Gastroesophageal sphincter (tissue), 4 donors: ENCODE results near the gene ALK. TPM values are rescaled to one million over a fixed set of nuclear protein-coding genes. Genes with fewer than 3 reads are reported as not detected.

Source experiments
- ATAC-seq: fragments of 150-250 bp; one replicate; pipeline ENCODE4 v1.9.1; 2016; ENCODE audit warnings: mild to moderate bottlenecking, moderate library complexity
- H3K27ac ChIP-seq, 4 donors: fragments of 200-600 bp; sonication (generic) in 3 of 4; 1 replicate in 3 of 4; 2 replicates in 1 of 4; pipeline ENCODE4 v1.5.1; 2016 to 2019
- H3K27me3 ChIP-seq: fragments of 200-600 bp; sonication (generic); one replicate; pipeline ENCODE4 v1.5.1; 2019
- H3K36me3 ChIP-seq, 2 donors: fragments of 200-600 bp; sonication (generic); one replicate each; pipeline ENCODE4 v1.5.1; 2019; ENCODE audit warnings: control low read depth in 1 of 2
- H3K4me1 ChIP-seq, 3 donors: fragments of 200-600 bp; sonication (generic); 1 replicate in 2 of 3; 2 replicates in 1 of 3; pipeline ENCODE4 v1.5.1; 2016 to 2019; ENCODE audit warnings: control low read depth in 2 of 3
- H3K4me3 ChIP-seq, 2 donors: fragments of 200-600 bp; sonication (generic); one replicate each; pipeline ENCODE4 v1.5.1; 2019; ENCODE audit warnings: mild to moderate bottlenecking in 1 of 2, moderate library complexity in 1 of 2
- H3K9me3 ChIP-seq, 3 donors: fragments of 200-600 bp; sonication (generic); one replicate each; pipeline ENCODE4 v1.5.1; 2017 to 2019; ENCODE audit warnings: control low read depth in 2 of 3
- CTCF ChIP-seq, 4 experiments: fragments of 200-600 bp in 2 of 4; fragments of 450-650 bp in 2 of 4; sonication (generic) in 1 of 4; IDR thresholded peaks; one replicate each; pipeline ENCODE4 v1.5.1; 2017 to 2019; ENCODE audit warnings: antibody characterized with exemption in 4 of 4, mild to moderate bottlenecking in 2 of 4, moderate library complexity in 2 of 4
- EP300 ChIP-seq: sonication (generic); formaldehyde crosslinking; IDR thresholded peaks from one replicate; pipeline ENCODE4 v1.6.1; 2017; ENCODE audit warnings: antibody characterized with exemption, mild to moderate bottlenecking
- POLR2A ChIP-seq, 2 donors: fragments of 450-650 bp; IDR thresholded peaks; one replicate each; pipeline ENCODE4 v1.6.1; 2017; ENCODE audit warnings: antibody characterized with exemption in 2 of 2, mild to moderate bottlenecking in 2 of 2, moderate library complexity in 1 of 2
- POLR2AphosphoS5 ChIP-seq: sonication (generic); formaldehyde crosslinking; IDR thresholded peaks from one replicate; pipeline ENCODE4 v1.6.1; 2017; ENCODE audit warnings: antibody characterized with exemption
- WGBS, 2 donors: methylation state at CpG; one replicate each; pipeline ENCODE4 v1.1.5; 2018; ENCODE audit warnings: low coverage in 1 of 2; 5-methylcytosine and 5-hydroxymethylcytosine counted together
- total RNA-seq, 4 donors: library from RNA; depleted of rRNA; stranded (reverse); fragments of >200 nt; gene quantifications; one replicate each; pipeline ENCODE4 v1.1.0, GENCODE V29; 2016

ALK gene
- total RNA-seq, 4 donors from 2014 or later, result 0.94 to 1.6 (median 1.1) TPM

- ATAC-seq, result no peak
- 56 to 63% methylated on average over 1 of the region's 1 CpG for WGBS, 2 donors
- H3K9me3 ChIP-seq, result no peaks in the 10 kb centered on the region
- no peak overlapping the region for H3K27ac ChIP-seq
- no peak overlapping the region for H3K4me3 ChIP-seq
- H3K4me1 ChIP-seq, result no peaks in the 10 kb centered on the region
- no peaks in the 10 kb centered on the region for H3K27me3 ChIP-seq
- TF ChIP-seq POLR2A (IDR thresholded peaks at IDR 0.05) (no peak), EP300 (no peak), CTCF (IDR thresholded peaks at IDR 0.05) (no peak), POLR2AphosphoS5 (no peak)
- H3K36me3 ChIP-seq, result no peaks in the 10 kb centered on the region
These were observed 155.2 kb downstream of the ALK start for GRCh38 chr2:29766191-29766590.

- no peak overlapping the region for H3K4me3 ChIP-seq
- no peak overlapping the region for H3K27ac ChIP-seq
- no peaks in the 10 kb centered on the region for H3K9me3 ChIP-seq
- H3K27me3 ChIP-seq, result no peaks in the 10 kb centered on the region
- no peaks in the 10 kb centered on the region for H3K4me1 ChIP-seq
- H3K36me3 ChIP-seq, result no peaks in the 10 kb centered on the region
- TF ChIP-seq EP300, result no peak
- no peak for TF ChIP-seq POLR2AphosphoS5
- no peak for TF ChIP-seq POLR2A (IDR thresholded peaks at IDR 0.05)
- no peak for TF ChIP-seq CTCF (IDR thresholded peaks at IDR 0.05)
- 67 to 89% methylated on average over 1 of the region's 1 CpG for WGBS, 2 donors
- ATAC-seq, result no peak
These were observed 155.7 kb downstream of the ALK start for GRCh38 chr2:29765721-29766120.

- WGBS, 2 donors, result 39 to 57% methylated on average over 3 of the region's 3 CpGs
- H3K36me3 ChIP-seq, result no peaks in the 10 kb centered on the region
- TF ChIP-seq POLR2AphosphoS5 (no peak), POLR2A (IDR thresholded peaks at IDR 0.05) (no peak), EP300 (no peak), CTCF (IDR thresholded peaks at IDR 0.05) (no peak)
- H3K27ac ChIP-seq, result no peak overlapping the region
- no peaks in the 10 kb centered on the region for H3K9me3 ChIP-seq
- no peaks in the 10 kb centered on the region for H3K27me3 ChIP-seq
- H3K4me3 ChIP-seq, result no peak overlapping the region
- H3K4me1 ChIP-seq, result no peaks in the 10 kb centered on the region
- ATAC-seq, result no peak
These were observed 158.0 kb downstream of the ALK start for GRCh38 chr2:29763371-29763770.

- Histone ChIP-seq H3K27ac (no peak overlapping the region), H3K4me1 (no peaks in the 10 kb centered on the region), H3K4me3 (no peak overlapping the region), H3K9me3 (no peaks in the 10 kb centered on the region), H3K36me3 (no peaks in the 10 kb centered on the region), H3K27me3 (no peaks in the 10 kb centered on the region)
- WGBS, 2 donors, result 77 to 78% methylated on average over 5 of the region's 5 CpGs
- TF ChIP-seq EP300, result no peak
- TF ChIP-seq CTCF (IDR thresholded peaks at IDR 0.05), result no peak
- TF ChIP-seq POLR2A (IDR thresholded peaks at IDR 0.05), result no peak
- TF ChIP-seq POLR2AphosphoS5, result no peak
- no peak for ATAC-seq
These were observed 159.1 kb downstream of the ALK start for GRCh38 chr2:29762239-29762638.

GRCh38 chr2:29761278-29761677 is 160.1 kb downstream of the ALK start:
- no peak for ATAC-seq
- Histone ChIP-seq H3K27ac (no peak overlapping the region), H3K27me3 (no peaks in the 10 kb centered on the region), H3K4me1 (no peaks in the 10 kb centered on the region), H3K36me3 (no peaks in the 10 kb centered on the region), H3K4me3 (no peak overlapping the region), H3K9me3 (no peaks in the 10 kb centered on the region)
- TF ChIP-seq CTCF (IDR thresholded peaks at IDR 0.05) (no peak), EP300 (no peak), POLR2AphosphoS5 (no peak), POLR2A (IDR thresholded peaks at IDR 0.05) (no peak)
- 25% methylated on average over 1 of the region's 1 CpG; no CpG with 5 or more reads in 1 of the 2 donors for WGBS, 2 donors
